Measurements from ENCODE around the gene LIMS1.
"Not testable (repeated sequence)": the region's sequence is repeated elsewhere in the genome, so short reads cannot be mapped to it uniquely, and the experiment has no call there.

DNA sequence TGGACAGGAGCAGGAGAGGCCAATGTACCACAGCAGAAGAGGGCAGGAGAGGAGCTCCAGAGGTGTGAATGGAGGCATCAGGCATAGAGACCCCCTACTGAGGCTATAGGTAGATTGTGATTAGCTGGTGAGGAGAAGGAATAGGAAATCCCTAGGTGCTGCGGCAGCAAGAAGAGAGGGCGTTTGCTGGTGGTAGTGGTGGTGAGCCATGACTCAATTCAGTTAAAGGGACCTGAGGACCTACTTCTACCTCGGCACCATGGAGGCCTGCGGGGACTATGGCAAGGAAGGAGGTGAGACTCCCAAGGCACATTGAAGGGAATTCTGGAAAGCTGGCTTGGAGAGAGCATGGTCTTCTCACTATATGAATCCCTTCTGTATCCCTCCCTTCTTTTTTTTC lies 127.2 kb downstream of the LIMS1 start:
- TF ChIP-seq POLR2AphosphoS5, CTCF, POLR2A, EP300 (IDR thresholded peaks at IDR 0.05): not testable (repeated sequence)
